ENCODE results near the gene DENND1B.

GRCh38 chr1:197515421-197515820, 259.9 kb downstream of the DENND1B start:
- TF ChIP-seq CTCF (conservative IDR thresholded peaks at IDR 0.05; ENCODE audit: low read length) (no peak), EZH2phosphoT487 (IDR thresholded peaks at IDR 0.05; ENCODE audit: borderline replicate concordance) (no peak)
